Testis (tissue), 3 donors: Measurements from ENCODE around the gene VPS37B. TPM values are rescaled to one million over a fixed set of nuclear protein-coding genes. Genes with fewer than 3 reads are reported as not detected.

Source experiments
- DNase-seq: peaks from one replicate; pipeline ENCODE4 v3.0.0-alpha.2; 2019
- H3K27ac ChIP-seq, 2 donors: fragments of 200-600 bp; sonication (generic); one replicate each; pipeline ENCODE4 v1.5.1; 2019
- H3K27me3 ChIP-seq: fragments of 200-600 bp; sonication (generic); one replicate; pipeline ENCODE4 v1.5.1; 2019
- H3K36me3 ChIP-seq: fragments of 200-600 bp; sonication (generic); one replicate; pipeline ENCODE4 v1.5.1; 2017; ENCODE audit warnings: low read depth; ENCODE audit errors: missing control alignments
- H3K4me1 ChIP-seq: fragments of 200-600 bp; sonication (generic); one replicate; pipeline ENCODE4 v1.5.1; 2019
- H3K4me3 ChIP-seq, 2 donors: fragments of 200-600 bp; sonication (generic); one replicate each; pipeline ENCODE4 v1.5.1; 2017 to 2019
- H3K9me3 ChIP-seq: fragments of 200-600 bp; sonication (generic); one replicate; pipeline ENCODE4 v1.5.1; 2017
- CTCF ChIP-seq, 3 experiments: fragments of 450-650 bp in 2 of 3; fragments of 200-600 bp in 1 of 3; sonication (generic) in 1 of 3; IDR thresholded peaks; one replicate each; pipeline ENCODE4 v1.5.1; 2016 to 2019; ENCODE audit warnings: antibody characterized with exemption in 3 of 3, mild to moderate bottlenecking in 2 of 3, moderate library complexity in 1 of 3
- POLR2A ChIP-seq: fragments of 450-650 bp; IDR thresholded peaks from one replicate; pipeline ENCODE4 v1.6.1; 2017; ENCODE audit warnings: antibody characterized with exemption, mild to moderate bottlenecking, moderate library complexity
- WGBS, 2 donors: methylation state at CpG; one replicate each; pipeline ENCODE4 v1.1.5; 2018; 5-methylcytosine and 5-hydroxymethylcytosine counted together
- intact Hi-C: fragments of 100-400 bp; cut with DNase I; formaldehyde crosslinking; loops from one replicate; pipeline ENCODE4 v1.15.1; 2023; ENCODE audit warnings: low total_unique reads
- polyA plus RNA-seq: library from polyadenylated mRNA; stranded (reverse); fragments of 350-450 nt; fragmentation: Illumina TruSeq; extraction: RNeasy Lipid Tissue Mini Kit (QIAGEN cat#74804); gene quantifications from one replicate; pipeline ENCODE4 v1.2.3, GENCODE V29; 2014; ENCODE audit warnings: low read depth, low replicate concordance; ENCODE audit not compliant: insufficient read depth
- total RNA-seq, 2 donors: library from RNA; depleted of rRNA; stranded (reverse); fragments of >200 nt; gene quantifications; one replicate each; pipeline ENCODE4 v1.2.3, GENCODE V29; 2016

VPS37B gene
- total and polyA plus RNA-seq, 3 donors from 2014 or later = 38.0 to 90.1 (median 75.8) TPM

- peaks cover 76% of the 10 kb centered on the region for H3K4me1 ChIP-seq
- 67 to 81% methylated on average over 14 to 17 of the region's 17 CpGs for whole genome bisulfite sequencing, 2 donors
- TF ChIP-seq CTCF (IDR thresholded peaks at IDR 0.05) (no peak), POLR2A (no peak)
- no peaks in the 10 kb centered on the region for H3K27me3 ChIP-seq
- intact Hi-C loops = no loop called here
- H3K9me3 ChIP-seq = no peaks in the 10 kb centered on the region
- no peak for DNase-seq
- H3K36me3 ChIP-seq = no peaks in the 10 kb centered on the region
- H3K27ac ChIP-seq = peak overlapping the region; percentile 63 to 77
- H3K4me3 ChIP-seq = no peak overlapping the region
Observed at GRCh38 chr12:122866379-122866778, 29.5 kb downstream of the VPS37B start.

DNA sequence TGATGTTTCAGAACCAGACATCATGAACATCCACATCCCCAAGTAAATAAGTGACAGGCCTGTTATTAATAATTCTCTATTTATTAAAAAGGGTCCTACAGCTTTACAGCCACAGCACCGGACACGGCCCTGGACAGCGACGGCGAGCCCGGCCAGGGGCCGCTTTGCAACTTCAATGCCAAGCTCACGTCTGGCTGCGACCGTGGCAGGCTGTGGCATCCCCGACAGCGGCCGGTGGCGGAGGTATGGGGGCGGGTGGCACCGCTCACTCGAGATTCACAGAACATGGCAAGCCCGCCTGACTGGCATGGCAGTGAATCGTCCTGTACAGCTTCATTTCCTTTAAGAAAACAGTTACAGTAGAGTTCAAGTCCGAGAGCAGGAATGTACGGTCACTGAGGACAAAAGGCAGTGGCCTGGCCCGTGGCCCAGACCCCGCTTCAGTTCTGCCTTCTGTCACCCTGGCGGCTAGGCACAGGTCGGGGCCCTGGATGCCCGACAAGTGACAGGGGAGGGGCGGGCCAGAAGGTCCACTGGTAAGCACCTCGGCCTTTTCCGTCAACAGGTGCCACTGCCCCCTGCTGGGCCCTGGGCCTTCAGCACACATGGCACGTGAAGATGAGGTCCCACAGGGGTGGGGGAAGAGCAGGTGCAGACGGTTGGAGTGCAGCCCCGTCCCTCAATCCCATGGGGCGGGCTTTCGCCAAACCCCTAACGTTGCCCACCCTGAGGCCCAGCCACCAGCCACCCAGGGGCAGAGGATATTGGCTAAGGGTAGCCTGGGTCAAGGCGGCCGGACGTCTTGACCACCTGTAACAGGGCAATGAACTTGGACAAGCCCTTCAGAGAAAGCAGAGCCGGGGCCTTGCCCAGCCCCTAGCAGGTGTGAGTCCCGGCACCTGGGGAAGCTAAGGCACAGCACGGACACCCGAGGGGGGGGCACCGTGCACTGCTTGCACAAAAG, 30.4 kb downstream of the VPS37B start:
- Histone ChIP-seq H3K4me1 (peaks cover 76% of the 10 kb centered on the region), H3K4me3 (no peak overlapping the region), H3K27ac (peak overlapping the region in 1 of 2 donors; percentile 19), H3K9me3 (no peaks in the 10 kb centered on the region), H3K27me3 (no peaks in the 10 kb centered on the region), H3K36me3 (no peaks in the 10 kb centered on the region)
- 61 to 70% methylated on average over 33 to 41 of the region's 43 CpGs for WGBS, 2 donors
- TF ChIP-seq POLR2A (no peak), CTCF (IDR thresholded peaks at IDR 0.05) (peak in 2 of 3 experiments; percentile 12 to 36)
- peak; percentile 58 for DNase-seq
- intact Hi-C loops = no loop called here

DNA sequence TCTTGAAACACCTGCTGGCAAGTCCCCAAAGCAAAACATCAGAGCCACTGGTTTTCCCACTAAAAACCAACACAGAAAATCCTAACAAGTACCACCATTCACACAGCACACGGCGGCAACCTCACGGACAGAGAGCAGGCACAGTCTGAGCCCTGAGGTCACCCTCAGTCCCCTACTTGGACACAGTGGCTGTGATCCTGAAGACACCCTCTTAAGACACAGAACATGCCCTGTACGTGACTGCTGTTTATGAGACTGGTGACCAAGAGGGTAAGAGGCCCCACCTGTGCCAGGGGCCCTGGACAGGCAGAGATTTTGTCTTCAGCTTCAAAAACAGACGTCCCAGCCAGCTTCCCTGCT, 31.1 kb downstream of the VPS37B start:
- 78 to 89% methylated on average over 5 of the region's 5 CpGs for WGBS, 2 donors
- TF ChIP-seq POLR2A (no peak), CTCF (IDR thresholded peaks at IDR 0.05) (no peak)
- Histone ChIP-seq H3K4me1 (peaks cover 74% of the 10 kb centered on the region), H3K4me3 (no peak overlapping the region), H3K36me3 (no peaks in the 10 kb centered on the region), H3K27me3 (no peaks in the 10 kb centered on the region), H3K9me3 (no peaks in the 10 kb centered on the region), H3K27ac (peak overlapping the region in 1 of 2 donors; percentile 33)
- no peak for DNase-seq
- intact Hi-C loops = loop anchor here (5.0 kb wide), 1 partner anchor 82 kb away; no protein-coding TSS in a partner anchor

- DNase-seq = no peak
- intact Hi-C loops = loop anchor here (5.0 kb wide), 1 partner anchor 84 kb away; no protein-coding TSS in a partner anchor
- Histone ChIP-seq H3K9me3 (no peaks in the 10 kb centered on the region), H3K36me3 (no peaks in the 10 kb centered on the region), H3K27ac (peak overlapping the region in 1 of 2 donors; percentile 48), H3K4me1 (peaks cover 67% of the 10 kb centered on the region), H3K27me3 (no peaks in the 10 kb centered on the region), H3K4me3 (no peak overlapping the region)
- TF ChIP-seq POLR2A (no peak), CTCF (IDR thresholded peaks at IDR 0.05) (no peak)
- WGBS, 2 donors = 66 to 100% methylated on average over 1 to 12 of the region's 12 CpGs
Observed at GRCh38 chr12:122862872-122863701, 32.8 kb downstream of the VPS37B start.
